Activated B cell treated with CpG ODN at 0.5 μM for 24 hours (primary cell): ENCODE data around the gene CDCP1. TPM values are rescaled to one million over a fixed set of nuclear protein-coding genes. Genes with fewer than 3 reads are reported as not detected.
A peak's percentile ranks its signal among the peaks of the same experiment; 100 is the strongest.

Experiments
- ATAC-seq: fragments of 200-7000 bp; cut with Tn5 transposase; one replicate; pipeline ENCODE4 v1.10.0; 2021; ENCODE audit warnings: low read depth, mild to moderate bottlenecking, moderate library complexity
- CTCF ChIA-PET: fragments of 350-600 bp; sonication (Branson Sonifier 250); formaldehyde crosslinking; loops from one replicate; lab custom pipeline; 2021; ENCODE audit warnings: antibody characterized with exemption; lab: Charles Lee
- POLR2A ChIA-PET: fragments of 350-600 bp; sonication (Branson Sonifier 250); formaldehyde crosslinking; loops from one replicate; lab custom pipeline; 2021; ENCODE audit warnings: antibody characterized with exemption; lab: Charles Lee
- DNase-seq: peaks from one replicate; pipeline ENCODE4 v3.0.0; 2022
- H3K27ac Mint-ChIP-seq: one replicate; pipeline ENCODE4 v1.8.0; 2020; ENCODE audit warnings: mixed read lengths
- H3K27me3 Mint-ChIP-seq: one replicate; pipeline ENCODE4 v1.8.0; 2021; ENCODE audit warnings: mixed read lengths
- H3K36me3 Mint-ChIP-seq: one replicate; pipeline ENCODE4 v1.8.0; 2021; ENCODE audit warnings: low read depth, mixed read lengths
- H3K4me1 Mint-ChIP-seq: one replicate; pipeline ENCODE4 v1.8.0; 2021; ENCODE audit warnings: mixed read lengths
- H3K4me3 Mint-ChIP-seq: one replicate; pipeline ENCODE4 v1.8.0; 2020; ENCODE audit warnings: mild to moderate bottlenecking, mixed read lengths
- H3K9me3 Mint-ChIP-seq: one replicate; pipeline ENCODE4 v1.8.0; 2020; ENCODE audit warnings: mixed read lengths
- intact Hi-C: fragments of 100-400 bp; cut with micrococcal nuclease; formaldehyde crosslinking; loops from one replicate; pipeline ENCODE4 v1.15.1; 2024
- total RNA-seq: library from RNA; stranded (reverse); gene quantifications from 2 replicates; pipeline ENCODE4 v1.2.3, GENCODE V29; 2022
- TF ChIP-seq, protein P1 (sequence below): fragments of 200-600 bp; IDR thresholded peaks from one replicate; pipeline ENCODE4 v1.8.0; 2022; ENCODE audit warnings: antibody characterized with exemption, mild to moderate bottlenecking

Gene CDCP1
- total RNA-seq, 1 donor from 2014 or later: not detected

- DNase-seq: no peak
- no peak for ATAC-seq
- Mint-ChIP-seq H3K27me3 (peaks cover 14% of the 10 kb centered on the region), H3K4me3 (no peak overlapping the region), H3K36me3 (no peaks in the 10 kb centered on the region), H3K9me3 (no peaks in the 10 kb centered on the region), H3K27ac (no peak overlapping the region), H3K4me1 (peaks cover 20% of the 10 kb centered on the region)
- TF ChIP-seq, protein P1, sequence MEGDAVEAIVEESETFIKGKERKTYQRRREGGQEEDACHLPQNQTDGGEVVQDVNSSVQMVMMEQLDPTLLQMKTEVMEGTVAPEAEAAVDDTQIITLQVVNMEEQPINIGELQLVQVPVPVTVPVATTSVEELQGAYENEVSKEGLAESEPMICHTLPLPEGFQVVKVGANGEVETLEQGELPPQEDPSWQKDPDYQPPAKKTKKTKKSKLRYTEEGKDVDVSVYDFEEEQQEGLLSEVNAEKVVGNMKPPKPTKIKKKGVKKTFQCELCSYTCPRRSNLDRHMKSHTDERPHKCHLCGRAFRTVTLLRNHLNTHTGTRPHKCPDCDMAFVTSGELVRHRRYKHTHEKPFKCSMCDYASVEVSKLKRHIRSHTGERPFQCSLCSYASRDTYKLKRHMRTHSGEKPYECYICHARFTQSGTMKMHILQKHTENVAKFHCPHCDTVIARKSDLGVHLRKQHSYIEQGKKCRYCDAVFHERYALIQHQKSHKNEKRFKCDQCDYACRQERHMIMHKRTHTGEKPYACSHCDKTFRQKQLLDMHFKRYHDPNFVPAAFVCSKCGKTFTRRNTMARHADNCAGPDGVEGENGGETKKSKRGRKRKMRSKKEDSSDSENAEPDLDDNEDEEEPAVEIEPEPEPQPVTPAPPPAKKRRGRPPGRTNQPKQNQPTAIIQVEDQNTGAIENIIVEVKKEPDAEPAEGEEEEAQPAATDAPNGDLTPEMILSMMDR: no peak
- intact Hi-C loops: no loop called here
- CTCF ChIA-PET: no interaction called here
- POLR2A ChIA-PET: no interaction called here
These were observed 20.2 kb upstream of the CDCP1 start for GRCh38 chr3:45166321-45166879.

DNA sequence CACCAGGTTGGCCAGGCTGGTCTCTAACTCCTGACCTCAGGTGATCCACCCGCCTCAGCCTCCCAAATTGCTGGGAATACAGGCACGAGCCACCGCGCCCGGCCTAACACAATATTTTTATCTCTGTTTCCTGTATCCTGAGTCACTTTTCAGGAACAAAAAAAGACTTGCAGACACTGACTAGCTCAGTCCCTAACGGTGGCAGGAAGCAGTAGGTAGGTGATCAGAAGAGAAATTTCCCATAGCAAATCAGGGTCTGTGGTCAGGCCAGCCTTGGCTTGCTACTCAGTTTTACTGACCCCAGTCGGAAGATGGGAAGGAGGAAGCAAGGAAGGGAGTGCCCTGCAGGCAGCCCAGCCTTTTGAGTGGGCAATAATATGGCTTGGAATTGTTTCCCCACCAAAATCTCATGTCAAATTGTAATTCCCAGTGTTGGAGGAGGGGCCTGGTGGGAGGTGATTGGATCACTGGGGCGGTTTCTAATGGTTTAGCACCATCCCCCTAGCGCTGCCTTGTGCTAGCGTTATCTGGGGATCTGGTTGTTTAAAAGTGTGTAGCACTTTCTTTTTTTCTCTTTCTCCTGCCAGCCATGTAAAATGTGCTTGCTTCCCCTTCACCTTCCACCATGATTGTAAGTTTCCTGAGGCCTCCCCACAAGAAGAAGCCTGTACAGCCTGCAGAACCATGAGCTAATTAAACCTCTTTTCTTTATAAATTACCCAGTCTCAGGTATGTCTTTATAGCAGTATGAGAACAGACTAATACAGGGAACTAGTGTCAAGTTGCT lies 19.5 kb upstream of the CDCP1 start:
- H3K27me3 Mint-ChIP-seq: peaks cover 18% of the 10 kb centered on the region
- ATAC-seq (no peak), DNase-seq (no peak)
- no peak overlapping the region for H3K4me3 Mint-ChIP-seq
- intact Hi-C loops: no loop called here
- no peak overlapping the region for H3K27ac Mint-ChIP-seq
- ChIA-PET POLR2A (no interaction called here), CTCF (no interaction called here)
- TF ChIP-seq, protein P1: no peak
- no peaks in the 10 kb centered on the region for H3K9me3 Mint-ChIP-seq
- peaks cover 20% of the 10 kb centered on the region for H3K4me1 Mint-ChIP-seq
- H3K36me3 Mint-ChIP-seq: no peaks in the 10 kb centered on the region

DNA sequence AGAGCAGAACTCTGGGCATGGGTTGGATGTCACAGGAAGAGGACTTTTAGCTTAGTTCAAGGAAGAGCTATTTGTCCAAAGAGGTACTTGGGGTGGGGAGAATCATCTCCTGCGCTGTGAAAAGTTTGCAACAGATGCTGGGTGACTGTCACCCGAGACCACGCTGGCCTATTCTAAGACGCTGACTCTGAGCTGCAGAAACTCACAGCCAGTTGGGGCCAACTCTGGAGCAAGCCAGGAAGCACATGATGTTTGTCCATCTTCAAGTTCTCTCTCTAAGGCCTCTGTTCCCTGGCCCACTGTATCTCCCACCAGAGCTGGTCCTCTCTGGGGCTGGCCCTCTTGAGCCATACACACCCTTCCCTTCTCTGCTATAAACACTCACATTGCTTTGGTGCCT lies 17.9 kb upstream of the CDCP1 start:
- TF ChIP-seq, protein P1: no peak
- intact Hi-C loops: no loop called here
- H3K27ac Mint-ChIP-seq: no peak overlapping the region
- H3K36me3 Mint-ChIP-seq: no peaks in the 10 kb centered on the region
- ATAC-seq (no peak), DNase-seq (no peak)
- peaks cover 20% of the 10 kb centered on the region for H3K4me1 Mint-ChIP-seq
- no peak overlapping the region for H3K4me3 Mint-ChIP-seq
- ChIA-PET POLR2A (no interaction called here), CTCF (interaction anchor here (0.6 kb wide), 1 partner anchor 371 kb away, joined by 3 read pairs; no protein-coding TSS in a partner anchor)
- H3K27me3 Mint-ChIP-seq: peaks cover 12% of the 10 kb centered on the region
- H3K9me3 Mint-ChIP-seq: no peaks in the 10 kb centered on the region

- DNase-seq: no peak
- ChIA-PET CTCF (interaction anchor here (0.6 kb wide), 1 partner anchor 372 kb away, joined by 3 read pairs; no protein-coding TSS in a partner anchor), POLR2A (no interaction called here)
- H3K36me3 Mint-ChIP-seq: no peaks in the 10 kb centered on the region
- H3K27me3 Mint-ChIP-seq: peaks cover 12% of the 10 kb centered on the region
- no peak overlapping the region for H3K4me3 Mint-ChIP-seq
- intact Hi-C loops: no loop called here
- ATAC-seq: peak; percentile 40
- TF ChIP-seq, protein P1: no peak
- H3K9me3 Mint-ChIP-seq: no peaks in the 10 kb centered on the region
- H3K27ac Mint-ChIP-seq: no peak overlapping the region
- H3K4me1 Mint-ChIP-seq: peaks cover 20% of the 10 kb centered on the region
These were observed 17.3 kb upstream of the CDCP1 start for GRCh38 chr3:45163481-45163880.

DNA sequence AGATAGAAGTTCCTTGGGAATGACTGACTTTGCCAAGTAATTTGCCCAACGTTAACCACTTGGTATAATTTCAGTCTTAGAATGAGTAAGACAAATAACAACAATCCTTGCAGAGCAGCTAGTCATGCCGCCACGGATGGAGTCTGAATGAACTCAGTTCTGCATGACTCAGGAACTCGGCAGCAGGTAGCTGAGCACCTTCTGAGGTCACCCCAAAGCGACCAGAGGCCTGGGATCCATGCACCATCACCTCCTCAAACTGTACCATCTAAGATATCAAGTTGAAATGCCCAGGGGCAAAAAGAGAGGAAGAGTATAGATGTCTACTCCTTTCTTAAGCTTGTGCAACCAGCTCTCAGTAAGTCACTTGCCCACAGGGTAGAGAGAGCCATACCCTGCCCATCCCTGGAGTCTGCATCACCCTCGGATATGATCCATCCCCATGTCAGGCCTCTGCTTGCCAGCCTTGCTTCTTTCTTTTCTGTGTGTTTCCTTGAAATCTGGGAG lies 8.5 kb upstream of the CDCP1 start:
- H3K9me3 Mint-ChIP-seq: peaks cover 8% of the 10 kb centered on the region
- TF ChIP-seq, protein P1: no peak
- peaks cover 19% of the 10 kb centered on the region for H3K27me3 Mint-ChIP-seq
- ATAC-seq (no peak), DNase-seq (no peak)
- no peaks in the 10 kb centered on the region for H3K36me3 Mint-ChIP-seq
- intact Hi-C loops: no loop called here
- POLR2A ChIA-PET: no interaction called here
- CTCF ChIA-PET: interaction anchor here (1.3 kb wide), 1 partner anchor 114 kb away, joined by 3 read pairs; no protein-coding TSS in a partner anchor
- H3K4me1 Mint-ChIP-seq: no peaks in the 10 kb centered on the region
- no peak overlapping the region for H3K4me3 Mint-ChIP-seq
- H3K27ac Mint-ChIP-seq: no peak overlapping the region
